Transverse colon (tissue), 4 donors: Measurements from ENCODE around the gene AOPEP.

Experiments
- CTCF ChIP-seq, 5 experiments: fragments of 200-600 bp in 3 of 5; fragments of 450-650 bp in 2 of 5; sonication (generic) in 3 of 5; IDR thresholded peaks; 1 replicate in 2 of 5; 2 replicates in 3 of 5; pipeline ENCODE4 v1.5.1; 2016 to 2017; ENCODE audit warnings: antibody characterized with exemption in 5 of 5, inconsistent platforms in 3 of 5, mild to moderate bottlenecking in 2 of 5, moderate library complexity in 1 of 5
- POLR2A ChIP-seq: fragments of 450-650 bp; IDR thresholded peaks from one replicate; pipeline ENCODE4 v1.6.1; 2016; ENCODE audit warnings: antibody characterized with exemption, mild to moderate bottlenecking, moderate library complexity
- POLR2AphosphoS5 ChIP-seq, 3 donors: sonication (generic); formaldehyde crosslinking; IDR thresholded peaks; one replicate each; pipeline ENCODE4 v1.6.1; 2016; ENCODE audit warnings: antibody characterized with exemption in 3 of 3

- TF ChIP-seq POLR2A (no peak), CTCF (IDR thresholded peaks at IDR 0.05) (no peak), POLR2AphosphoS5 (IDR thresholded peaks at IDR 0.05) (no peak)
These were observed 68.1 kb downstream of the AOPEP start for GRCh38 chr9:94794476-94795167.
